Measurements from ENCODE around the gene SEC22B.
"Not testable (repeated sequence)": the region's sequence is repeated elsewhere in the genome, so short reads cannot be mapped to it uniquely, and the experiment has no call there.

SEC22B gene

GRCh38 chr1:120176092-120176855 is at the start of gene SEC22B:
TSS of gene SEC22B (minus strand) at chr1:120176520. CDS start at chr1:120176381, 139 bp downstream.
- DNase-seq = peak; percentile 88

GRCh38 chr1:120217933-120218332 is 41.6 kb upstream of the SEC22B start:
- DNase-seq = not testable (repeated sequence)

DNA sequence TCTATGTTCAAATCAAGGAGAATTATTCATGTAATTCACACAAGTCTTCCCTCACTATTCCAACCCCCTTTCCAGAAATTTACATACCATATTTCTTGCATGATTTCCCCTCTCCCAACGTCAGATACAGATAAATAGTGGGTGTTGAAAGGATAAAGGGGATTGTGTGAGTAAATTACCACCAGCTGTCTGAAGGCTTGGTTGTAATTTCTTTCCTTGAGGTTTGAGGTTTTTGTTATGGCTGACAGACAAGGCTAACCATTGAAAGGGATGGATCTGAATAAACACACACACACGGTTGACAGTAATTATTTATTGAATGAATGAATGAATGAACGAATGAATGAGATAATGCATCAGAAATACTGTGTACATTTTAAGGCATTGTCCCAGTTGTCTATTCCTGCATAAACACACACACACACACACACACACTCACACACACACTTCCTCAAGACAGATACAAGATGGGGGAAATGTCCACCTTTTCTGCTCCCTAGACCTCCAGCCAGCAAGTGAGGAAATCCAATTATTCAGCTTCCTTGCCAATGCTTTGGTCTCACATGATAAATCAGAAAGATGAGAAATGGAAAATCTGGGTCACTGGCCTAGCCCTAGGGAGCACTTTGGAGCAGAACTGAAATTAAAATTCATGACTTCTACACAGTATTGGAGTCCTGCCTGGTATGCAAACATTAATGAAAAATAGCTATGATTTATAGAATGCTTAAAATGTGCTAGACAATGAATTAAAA is 41.0 kb upstream of the SEC22B start:
- DNase-seq = not testable (repeated sequence)

DNA sequence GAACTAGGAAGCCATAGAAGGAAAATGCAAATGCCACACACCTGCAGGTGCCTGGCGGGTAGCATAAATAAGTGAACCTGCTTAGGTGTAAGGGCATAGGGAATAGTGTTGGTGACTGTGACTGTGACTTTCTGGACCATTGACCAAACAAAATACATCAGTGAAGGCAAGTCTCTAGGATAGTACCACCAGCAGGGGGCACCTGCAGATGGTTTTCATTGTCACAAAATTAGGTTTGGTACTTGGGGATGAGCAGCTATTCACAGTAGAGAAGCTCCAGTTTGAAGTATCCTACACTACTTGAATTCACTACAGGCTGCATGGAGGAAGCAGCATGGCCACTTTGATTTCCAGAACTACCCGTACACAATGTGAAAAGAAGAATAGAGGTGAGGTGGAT is 37.3 kb upstream of the SEC22B start:
- DNase-seq = not testable (repeated sequence)

DNA sequence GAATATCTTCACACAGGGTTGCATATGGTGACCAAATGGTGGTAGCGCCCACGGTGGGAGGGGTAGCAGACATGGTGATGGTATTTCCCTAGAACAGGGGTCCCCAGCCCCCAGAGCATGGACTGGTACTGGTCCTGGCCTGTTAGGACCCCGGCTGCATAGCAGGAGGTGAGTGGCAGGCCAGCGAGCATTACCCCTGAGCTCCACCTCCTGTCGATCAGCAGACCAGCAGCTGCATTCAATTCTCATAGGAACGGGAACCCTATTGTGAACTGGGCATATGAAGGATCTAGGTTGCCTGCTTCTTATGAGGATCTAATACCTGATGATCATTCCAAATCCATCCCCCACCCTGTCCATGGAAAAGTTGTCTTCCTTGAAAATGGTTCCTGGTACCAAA is 34.4 kb upstream of the SEC22B start:
- DNase-seq = not testable (repeated sequence)

- DNase-seq = not testable (repeated sequence)
Measured at GRCh38 chr1:120196863-120197775, 20.8 kb upstream of the SEC22B start.

DNA sequence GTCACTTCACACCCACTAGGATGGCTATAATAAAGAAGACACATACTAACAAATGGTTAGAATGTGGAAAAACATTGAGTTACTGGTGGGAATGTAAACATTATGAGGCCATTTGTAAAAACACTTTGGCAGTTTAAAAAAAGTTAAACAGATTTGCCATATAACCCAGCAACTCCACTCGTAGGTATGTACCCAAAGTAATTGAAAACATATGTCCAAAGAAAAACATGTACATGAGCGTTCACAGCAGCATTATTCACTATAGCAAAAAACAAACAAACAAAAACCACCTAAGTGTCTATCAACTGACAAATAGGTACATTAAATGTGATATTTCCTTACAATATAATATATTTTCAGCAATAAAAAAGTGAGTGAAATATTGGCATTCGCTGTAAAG is 12.3 kb upstream of the SEC22B start:
- not testable (repeated sequence) for DNase-seq

GRCh38 chr1:120182176-120182707 is 5.9 kb upstream of the SEC22B start:
- not testable (repeated sequence) for DNase-seq

- DNase-seq = peak; percentile 6
Measured at GRCh38 chr1:120179811-120180690, 3.7 kb upstream of the SEC22B start.

GRCh38 chr1:120178799-120179756 is 2.8 kb upstream of the SEC22B start:
- DNase-seq = no peak

- DNase-seq = not testable (repeated sequence)
Measured at GRCh38 chr1:120178058-120178457, 1.7 kb upstream of the SEC22B start.

DNA sequence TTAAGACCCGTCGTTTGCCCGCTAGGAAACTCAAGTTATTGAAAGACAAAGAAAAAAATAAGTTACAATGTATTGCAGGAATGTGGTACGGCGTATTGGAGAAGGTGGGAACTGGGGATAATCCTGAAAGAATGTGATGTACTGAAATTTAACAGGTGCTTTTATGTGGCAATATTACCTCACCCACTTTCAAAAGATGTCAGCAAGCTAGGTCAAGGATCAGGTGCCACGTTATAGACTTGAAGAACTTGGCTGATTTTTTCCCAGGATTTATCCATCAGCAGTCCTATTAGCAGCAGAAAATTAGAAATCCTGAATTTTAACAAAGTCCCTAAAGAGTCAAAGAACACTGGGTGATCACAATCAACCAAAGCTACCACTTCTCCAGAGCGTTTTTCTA is 632 bp downstream of the SEC22B start:
- not testable (repeated sequence) for DNase-seq

GRCh38 chr1:120164761-120165160 is 11.6 kb downstream of the SEC22B start:
- not testable (repeated sequence) for DNase-seq

DNA sequence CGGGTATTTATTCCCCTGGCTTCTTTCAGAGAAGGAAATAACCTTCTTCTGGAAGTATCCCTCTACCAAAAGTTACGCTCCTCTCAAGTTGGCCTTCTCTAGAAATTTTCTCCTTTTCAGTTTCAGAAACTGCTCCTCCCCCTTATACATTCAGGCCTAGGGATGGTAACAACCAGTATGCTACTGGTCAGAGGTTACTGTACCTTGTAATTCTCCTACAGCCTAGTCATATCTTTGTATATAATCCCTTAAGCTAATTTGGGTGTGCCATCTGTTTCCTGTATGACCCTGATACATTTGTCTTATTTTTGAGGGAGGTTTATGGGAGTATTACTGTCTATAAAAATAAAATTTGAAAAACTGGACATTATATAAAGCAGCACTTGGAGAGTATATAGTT is 14.3 kb downstream of the SEC22B start:
- DNase-seq = not testable (repeated sequence)

GRCh38 chr1:120158495-120158894 is 17.8 kb downstream of the SEC22B start:
- not testable (repeated sequence) for DNase-seq

DNA sequence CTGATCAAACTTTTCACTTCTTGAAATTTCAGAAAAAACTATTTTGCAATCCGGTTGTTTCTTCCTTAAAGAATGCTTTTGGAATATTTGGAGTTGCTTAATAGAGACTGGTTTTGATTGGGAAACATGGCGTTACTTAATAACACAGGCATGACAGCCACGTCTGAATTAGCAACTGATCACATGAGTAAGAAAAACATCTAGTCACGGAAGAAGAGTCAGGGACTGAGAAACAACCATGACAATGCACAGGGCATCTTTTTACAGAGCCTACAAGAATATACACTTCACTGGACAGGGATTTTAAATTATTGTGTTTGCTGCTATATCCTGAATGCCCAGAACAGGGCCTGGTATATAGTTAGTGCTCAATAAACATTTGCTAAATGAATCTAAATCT is 18.2 kb downstream of the SEC22B start:
- not testable (repeated sequence) for DNase-seq

- DNase-seq = not testable (repeated sequence)
Measured at GRCh38 chr1:120150138-120150822, 26.0 kb downstream of the SEC22B start.

GRCh38 chr1:120149420-120150059 is 26.8 kb downstream of the SEC22B start:
- DNase-seq = not testable (repeated sequence)

DNA sequence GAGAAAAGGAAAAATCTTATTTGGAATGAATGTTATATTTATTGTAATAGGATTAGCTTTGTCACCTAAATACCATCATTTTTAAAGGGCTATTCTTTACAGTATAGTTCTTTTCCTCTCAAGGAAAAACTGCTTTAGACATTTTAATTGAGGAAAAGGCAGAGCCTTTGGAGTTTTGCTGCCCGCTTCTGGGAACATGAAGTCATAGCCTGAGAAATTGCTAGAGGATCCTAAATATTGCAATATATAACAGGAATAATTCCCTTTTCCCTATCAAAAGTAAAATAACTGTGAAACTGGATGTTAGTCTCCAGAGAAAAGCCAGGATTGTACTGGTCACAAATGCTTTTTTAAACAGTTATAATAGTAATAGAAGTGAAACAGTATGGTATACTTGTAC is 30.5 kb downstream of the SEC22B start:
- peak; percentile 12 for DNase-seq
